Stimulated activated CD8-positive, alpha-beta memory T cell treated with anti-CD3 and anti-CD28 coated beads, Interleukin-15, amount 100 ng/mL, for 48 hours (primary cell): ENCODE results near the gene ABCB1.

Experiments
- DNase-seq, 2 donors: peaks; one replicate each; pipeline ENCODE4 v3.0.0-alpha.2; 2020; ENCODE audit warnings: low read depth in 2 of 2

The ABCB1 gene

GRCh38 chr7:87600130-87601124, at the start of gene ABCB1:
ABCB1 (minus strand) TSS chr7:87600884; CDS start chr7:87600184, 700 bp downstream.
- DNase-seq, result peak; percentile 42 to 52

GRCh38 chr7:87648316-87648715, 47.6 kb upstream of the ABCB1 start:
- no peak for DNase-seq

- DNase-seq, result no peak
Observed at GRCh38 chr7:87645446-87645845, 44.8 kb upstream of the ABCB1 start.

- no peak for DNase-seq
Observed at GRCh38 chr7:87635921-87636320, 35.2 kb upstream of the ABCB1 start.

GRCh38 chr7:87628780-87629569, 28.3 kb upstream of the ABCB1 start:
- DNase-seq, result peak in 1 of 2 donors; percentile 7

- no peak for DNase-seq
Observed at GRCh38 chr7:87627634-87627994, 26.9 kb upstream of the ABCB1 start.

- DNase-seq, result no peak
Observed at GRCh38 chr7:87625101-87625500, 24.4 kb upstream of the ABCB1 start.

GRCh38 chr7:87624628-87625027, 23.9 kb upstream of the ABCB1 start:
- no peak for DNase-seq

GRCh38 chr7:87615197-87615596, 14.5 kb upstream of the ABCB1 start:
- no peak for DNase-seq

- DNase-seq, result no peak
Observed at GRCh38 chr7:87609916-87610315, 9.2 kb upstream of the ABCB1 start.

- no peak for DNase-seq
Observed at GRCh38 chr7:87608431-87608830, 7.7 kb upstream of the ABCB1 start.

- no peak for DNase-seq
Observed at GRCh38 chr7:87604264-87604663, 3.6 kb upstream of the ABCB1 start.

- peak; percentile 43 to 47 for DNase-seq
Observed at GRCh38 chr7:87599336-87599735, 1.3 kb downstream of the ABCB1 start.

- no peak for DNase-seq
Observed at GRCh38 chr7:87598234-87599009, 2.3 kb downstream of the ABCB1 start.

GRCh38 chr7:87596696-87597095, 4.0 kb downstream of the ABCB1 start:
- no peak for DNase-seq

- DNase-seq, result no peak
Observed at GRCh38 chr7:87596136-87596535, 4.5 kb downstream of the ABCB1 start.

- DNase-seq, result no peak
Observed at GRCh38 chr7:87592300-87592699, 8.4 kb downstream of the ABCB1 start.

GRCh38 chr7:87591211-87591610, 9.5 kb downstream of the ABCB1 start:
- no peak for DNase-seq

- DNase-seq, result no peak
Observed at GRCh38 chr7:87590578-87590977, 10.1 kb downstream of the ABCB1 start.

GRCh38 chr7:87589631-87590030, 11.1 kb downstream of the ABCB1 start:
- DNase-seq, result no peak

GRCh38 chr7:87581723-87582122, 19.0 kb downstream of the ABCB1 start:
- DNase-seq, result no peak

- DNase-seq, result no peak
Observed at GRCh38 chr7:87580636-87581035, 20.0 kb downstream of the ABCB1 start.
